NCI-H446 (cell line): ENCODE data around the gene ING3.

ENCODE experiments used
- DNase-seq, 2 experiments: peaks; one replicate each; lab custom pipeline; 2025; lab: John Stamatoyannopoulos, UW

The ING3 gene

GRCh38 chr7:120988591-120989256 is 38.1 kb downstream of the ING3 start, which contains the start of gene CPED1:
CPED1 (plus strand) TSS chr7:120988711; CDS start chr7:120989622, 911 bp downstream.
- no peak for DNase-seq

DNA sequence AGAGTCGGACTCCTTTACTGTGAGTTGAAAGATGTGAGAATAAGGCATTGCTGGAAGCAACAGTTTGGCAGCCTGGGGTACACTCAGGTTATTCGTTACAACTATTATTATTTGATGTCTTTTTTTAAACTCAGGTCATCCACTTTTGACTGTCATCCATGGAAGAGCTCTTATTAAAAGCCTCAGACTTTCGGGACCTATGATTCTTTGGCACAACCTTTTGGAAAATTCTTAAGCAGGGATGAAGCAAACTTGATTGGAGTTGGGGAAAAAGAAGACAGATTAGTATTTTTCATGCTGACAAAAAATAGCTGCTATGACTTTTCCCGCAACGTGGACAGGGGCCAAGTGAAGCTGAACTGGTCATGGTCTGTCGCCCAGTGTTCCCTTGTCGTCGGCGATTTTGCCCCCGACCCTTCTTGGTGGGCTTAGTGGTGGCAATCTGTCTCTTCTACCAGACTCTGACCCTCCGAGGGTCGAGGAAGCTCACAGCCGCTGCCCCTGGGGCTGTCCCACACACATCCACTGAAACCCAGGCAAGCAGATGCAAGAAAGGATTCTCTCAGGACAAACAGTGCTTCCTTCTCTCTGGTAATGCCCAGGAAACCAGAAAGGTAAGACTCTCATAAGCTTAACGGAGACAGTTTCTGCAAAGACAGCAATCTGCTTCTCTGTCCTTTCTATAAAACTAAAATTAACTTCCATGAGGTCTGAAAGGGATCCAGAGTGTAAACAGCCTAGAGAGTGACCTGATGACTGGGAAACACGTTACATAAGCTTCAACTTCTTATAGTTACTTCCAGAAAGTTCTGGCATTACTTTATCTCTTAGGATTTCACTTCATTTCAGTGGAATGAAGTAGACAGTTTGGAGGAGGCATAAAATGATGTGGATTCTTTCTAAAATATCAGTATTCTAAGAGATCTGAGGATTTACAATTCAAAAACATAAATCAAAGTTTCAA is 39.0 kb downstream of the ING3 start:
- no peak for DNase-seq

GRCh38 chr7:120990468-120991118 is 40.0 kb downstream of the ING3 start:
- no peak for DNase-seq

DNA sequence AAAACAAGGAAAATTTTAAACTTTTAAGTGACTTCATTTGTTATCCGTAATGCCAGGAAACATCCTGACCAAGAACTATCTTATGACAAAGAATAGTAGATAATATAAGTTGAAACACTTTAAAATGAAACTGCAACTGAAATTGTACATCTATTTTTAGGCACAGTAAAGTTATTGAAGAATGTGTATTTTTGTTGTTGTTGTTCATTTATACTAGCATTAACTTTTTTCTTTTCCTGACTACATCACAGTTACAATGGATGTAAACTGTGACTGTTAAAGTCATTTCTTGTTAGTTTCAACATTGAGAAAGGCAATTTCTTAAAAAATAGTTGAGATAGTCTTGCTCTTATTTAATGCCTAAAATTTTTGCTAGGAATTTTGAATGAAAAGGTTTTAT is 40.6 kb downstream of the ING3 start:
- DNase-seq = no peak

- no peak for DNase-seq
These were observed 41.0 kb downstream of the ING3 start for GRCh38 chr7:120991581-120991980.

GRCh38 chr7:120992272-120992964 is 41.8 kb downstream of the ING3 start:
- no peak for DNase-seq

- no peak for DNase-seq
These were observed 42.5 kb downstream of the ING3 start for GRCh38 chr7:120992965-120993494.

- no peak for DNase-seq
These were observed 43.1 kb downstream of the ING3 start for GRCh38 chr7:120993553-120994191.

GRCh38 chr7:120994512-120995410 is 44.2 kb downstream of the ING3 start:
- DNase-seq = no peak

- DNase-seq = no peak
These were observed 45.1 kb downstream of the ING3 start for GRCh38 chr7:120995654-120996053.

- peak; percentile 9 to 52 for DNase-seq
These were observed 45.9 kb downstream of the ING3 start for GRCh38 chr7:120996333-120996987.

GRCh38 chr7:120996988-120997345 is 46.4 kb downstream of the ING3 start:
- DNase-seq = no peak

- no peak for DNase-seq
These were observed 47.4 kb downstream of the ING3 start for GRCh38 chr7:120997882-120998474.

DNA sequence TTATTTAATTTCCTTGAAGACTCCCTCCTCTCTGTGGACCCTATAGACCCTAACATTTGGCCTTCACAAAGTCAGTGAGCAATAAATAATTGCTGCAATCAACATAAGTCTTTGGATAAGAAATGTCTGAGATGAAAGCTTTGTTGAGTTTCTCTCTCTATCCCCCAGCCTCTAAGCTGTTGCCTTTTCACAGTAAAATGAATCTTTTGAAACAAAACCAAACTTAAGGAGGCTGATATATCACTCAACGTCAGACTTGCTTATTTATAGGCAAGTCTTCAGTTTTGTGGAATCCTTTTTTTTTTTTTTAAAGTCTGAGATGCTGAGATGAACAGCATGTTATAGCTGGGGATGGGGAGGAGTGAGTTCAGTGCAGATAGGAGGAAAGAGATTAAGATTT is 47.9 kb downstream of the ING3 start:
- DNase-seq = no peak

- no peak for DNase-seq
These were observed 48.5 kb downstream of the ING3 start for GRCh38 chr7:120998996-120999565.

DNA sequence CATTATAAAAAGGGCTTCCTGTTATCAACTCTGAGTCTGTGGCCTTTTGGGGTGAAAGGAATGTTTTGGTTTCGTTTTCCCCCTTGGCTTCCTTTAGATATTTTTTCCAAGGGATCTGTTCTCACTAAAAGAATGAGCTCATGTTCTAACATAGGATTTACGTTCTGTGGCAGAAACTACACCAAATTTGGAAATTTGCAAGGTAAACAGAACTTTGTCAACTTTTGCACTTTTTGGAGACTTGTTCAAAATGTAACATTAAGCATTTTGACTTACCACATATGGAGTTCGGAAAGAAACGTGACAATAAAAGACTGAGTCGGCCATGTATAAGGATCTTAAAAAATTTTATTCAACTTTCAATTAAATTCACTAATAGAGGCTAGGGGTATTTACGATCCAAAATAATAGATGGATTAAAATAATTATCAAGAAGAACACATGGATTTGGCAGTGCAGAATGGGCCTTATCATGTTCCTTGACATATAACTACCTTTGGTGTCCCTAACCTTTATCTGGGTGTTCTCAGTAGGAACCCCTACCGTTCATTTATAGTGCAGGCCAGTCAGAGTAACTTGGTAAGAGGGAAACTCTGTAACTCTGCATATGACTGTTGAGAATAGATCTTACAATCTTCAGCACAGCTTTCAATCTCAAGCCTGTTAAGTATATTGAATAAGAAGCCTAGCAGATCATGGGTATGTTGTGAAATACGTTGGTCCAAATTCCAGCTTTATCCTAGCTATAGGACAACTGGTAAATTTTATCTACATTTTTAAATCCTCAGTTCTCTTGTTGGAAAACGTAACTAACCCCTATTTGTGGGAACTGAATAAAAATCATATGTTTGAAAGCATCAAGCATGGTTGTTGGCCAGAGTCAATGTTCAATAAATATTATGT is 49.8 kb downstream of the ING3 start:
- DNase-seq = no peak

DNA sequence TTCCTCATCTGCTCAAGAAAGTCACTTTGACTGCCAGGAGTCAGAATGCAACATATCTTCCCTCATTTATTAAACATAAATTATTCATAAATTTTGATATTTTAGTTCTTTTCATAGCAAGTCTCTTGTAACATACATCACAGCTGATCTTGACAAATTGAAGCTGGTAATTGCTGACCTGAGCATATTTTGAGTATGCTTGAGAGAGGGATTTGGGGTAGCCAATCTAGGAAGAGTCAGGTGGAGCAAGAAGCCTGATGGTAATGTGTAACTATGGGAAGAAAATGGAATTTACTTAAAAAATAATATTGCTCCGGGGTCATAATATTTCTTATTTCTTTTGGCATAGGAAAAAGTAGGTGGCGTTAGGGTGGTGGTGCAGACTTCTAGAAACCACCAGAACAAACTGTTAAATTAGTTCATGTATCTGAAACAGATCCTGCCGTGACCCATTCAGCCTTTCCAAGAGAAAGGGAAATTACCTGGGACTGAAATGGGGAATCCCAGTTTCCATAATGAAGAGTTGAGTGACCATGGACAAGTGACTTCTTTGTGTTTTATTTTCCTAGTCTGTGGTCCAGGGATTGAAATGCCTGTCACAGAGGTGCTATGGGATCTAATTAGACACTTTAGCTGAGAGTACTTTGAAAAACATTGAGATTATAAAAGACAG is 50.8 kb downstream of the ING3 start:
- DNase-seq = no peak
